Psoas muscle (tissue), 8 donors: ENCODE measurements around the gene JPH3. TPM values are rescaled to one million over a fixed set of nuclear protein-coding genes. Genes with fewer than 3 reads are reported as not detected.

ENCODE experiments used
- ATAC-seq, 4 donors: fragments of 200-7000 bp; cut with Tn5 transposase; one replicate each; pipeline ENCODE4 v1.9.1; 2020; ENCODE audit warnings: moderate library complexity in 3 of 4, mild to moderate bottlenecking in 2 of 4
- DNase-seq, 2 donors: peaks; one replicate each; pipeline ENCODE4 v3.0.0-alpha.2; 2020
- H3K27ac ChIP-seq: fragments of 200-600 bp; one replicate; pipeline ENCODE4 v1.8.0; 2022
- H3K27me3 ChIP-seq, 3 donors: fragments of 200-600 bp in 1 of 3; one replicate each; pipeline versions ENCODE4 v1.6.1 to v1.8.0; 2013 to 2022; ENCODE audit warnings: low read length in 2 of 3, mild to moderate bottlenecking in 2 of 3, moderate library complexity in 1 of 3; ENCODE audit not compliant: insufficient read depth in 3 of 3
- H3K36me3 ChIP-seq, 2 donors: fragments of 200-600 bp in 1 of 2; one replicate each; pipeline versions ENCODE4 v1.6.1 to v1.8.0; 2013 to 2022; ENCODE audit warnings: low read depth in 1 of 2, mild to moderate bottlenecking in 1 of 2, moderate library complexity in 1 of 2; ENCODE audit not compliant: insufficient read depth in 1 of 2
- H3K4me1 ChIP-seq: fragments of 200-600 bp; one replicate; pipeline ENCODE4 v1.8.0; 2022
- H3K4me3 ChIP-seq: fragments of 200-600 bp; one replicate; pipeline ENCODE4 v1.8.0; 2022; ENCODE audit warnings: mild to moderate bottlenecking
- H3K9me3 ChIP-seq: fragments of 200-600 bp; one replicate; pipeline ENCODE4 v1.8.0; 2022
- WGBS, 3 donors: extraction: QIAGEN DNeasy Blood & Tissue Kit; methylation state at CpG; one replicate each; pipeline versions ENCODE4 v1.1.6 to v1.1.7; 2013; 5-methylcytosine and 5-hydroxymethylcytosine counted together
- intact Hi-C, 2 donors: fragments of 100-400 bp; cut with DNase I; formaldehyde crosslinking; loops; one replicate each; pipeline versions ENCODE4 v1.11.0 to v1.14.2; 2022
- polyA plus RNA-seq, 3 donors: library from polyadenylated mRNA; stranded (reverse); fragments of 200-250 nt; gene quantifications; one replicate each; pipeline ENCODE4 v1.2.3, GENCODE V29; 2013
- total RNA-seq, 4 donors: library from RNA; stranded (reverse); fragmentation: NEBNext Ultra II Directional in 2 of 4; extraction: Animal tissue kit (Norgen Biotek cat#: 25700) in 2 of 4; gene quantifications; one replicate each; pipeline versions ENCODE4 v1.2.1 to v1.2.4, GENCODE V29; 2021 to 2023
- TF ChIP-seq, protein P1 (sequence below): fragments of 200-600 bp; IDR thresholded peaks from one replicate; pipeline ENCODE4 v1.8.0; 2022; ENCODE audit warnings: antibody characterized with exemption
- donor health status: healthy with polysubstance abuse.
- donor health status: DM: no; HTN: no; CAD: no; lungs with moderate emphysema.
- donor health status: Bipolar disorder and iron deficiency.
- donor health status: healthy.
- donor health status: DM: yes; HTN: yes; CAD: no.
- donor health status: DM: no; HTN: no; CAD: no.
- donor health status: DM: no; HTN: no; CAD: no.
- donor health status: DM: yes; HTN: yes; CAD: no.

JPH3 gene
- total and polyA plus RNA-seq, 7 donors: 0.03 to 0.13 (median 0.04) TPM; not detected in 2

DNA sequence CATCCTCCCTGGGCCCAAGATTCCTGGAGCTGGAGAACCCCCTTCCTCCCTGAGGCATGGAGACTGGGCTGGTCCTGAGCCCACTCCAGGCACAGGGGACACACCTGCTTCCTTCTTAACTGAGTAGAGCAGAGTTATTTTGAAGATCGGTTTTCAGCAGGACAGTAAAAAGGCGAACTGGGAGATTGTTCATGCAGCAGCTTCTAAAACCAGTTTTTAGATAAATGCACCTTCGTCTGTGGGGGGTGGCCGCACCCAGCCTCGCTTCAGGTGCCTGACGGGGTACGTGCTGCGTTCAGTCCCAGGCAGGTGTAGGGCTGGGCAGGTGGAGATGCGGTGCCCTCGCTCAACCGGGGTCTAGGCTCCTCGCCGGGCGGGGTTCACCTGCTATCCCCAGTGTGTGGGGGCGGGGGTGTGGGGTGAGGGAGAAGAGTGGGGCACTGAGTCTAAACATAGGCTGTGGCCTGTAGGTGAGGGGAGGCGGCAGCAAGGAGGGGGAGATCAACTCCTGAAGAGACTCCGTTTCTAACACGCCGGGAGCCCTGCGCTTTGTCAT is 69.5 kb downstream of the JPH3 start:
- TF ChIP-seq, protein P1, sequence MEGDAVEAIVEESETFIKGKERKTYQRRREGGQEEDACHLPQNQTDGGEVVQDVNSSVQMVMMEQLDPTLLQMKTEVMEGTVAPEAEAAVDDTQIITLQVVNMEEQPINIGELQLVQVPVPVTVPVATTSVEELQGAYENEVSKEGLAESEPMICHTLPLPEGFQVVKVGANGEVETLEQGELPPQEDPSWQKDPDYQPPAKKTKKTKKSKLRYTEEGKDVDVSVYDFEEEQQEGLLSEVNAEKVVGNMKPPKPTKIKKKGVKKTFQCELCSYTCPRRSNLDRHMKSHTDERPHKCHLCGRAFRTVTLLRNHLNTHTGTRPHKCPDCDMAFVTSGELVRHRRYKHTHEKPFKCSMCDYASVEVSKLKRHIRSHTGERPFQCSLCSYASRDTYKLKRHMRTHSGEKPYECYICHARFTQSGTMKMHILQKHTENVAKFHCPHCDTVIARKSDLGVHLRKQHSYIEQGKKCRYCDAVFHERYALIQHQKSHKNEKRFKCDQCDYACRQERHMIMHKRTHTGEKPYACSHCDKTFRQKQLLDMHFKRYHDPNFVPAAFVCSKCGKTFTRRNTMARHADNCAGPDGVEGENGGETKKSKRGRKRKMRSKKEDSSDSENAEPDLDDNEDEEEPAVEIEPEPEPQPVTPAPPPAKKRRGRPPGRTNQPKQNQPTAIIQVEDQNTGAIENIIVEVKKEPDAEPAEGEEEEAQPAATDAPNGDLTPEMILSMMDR: no peak
- intact Hi-C loops: no loop called here
- 82 to 87% (median 83%) methylated on average over 19 to 20 of the region's 20 CpGs for WGBS, 3 donors
- Histone ChIP-seq H3K4me3 (no peak overlapping the region), H3K36me3 (no peaks in the 10 kb centered on the region), H3K27ac (no peak overlapping the region), H3K27me3 (peaks cover 0 to 43% (median 8%) of the 10 kb centered on the region in 3 donors), H3K9me3 (no peaks in the 10 kb centered on the region), H3K4me1 (no peaks in the 10 kb centered on the region)
- ATAC-seq: no peak
- DNase-seq: no peak

DNA sequence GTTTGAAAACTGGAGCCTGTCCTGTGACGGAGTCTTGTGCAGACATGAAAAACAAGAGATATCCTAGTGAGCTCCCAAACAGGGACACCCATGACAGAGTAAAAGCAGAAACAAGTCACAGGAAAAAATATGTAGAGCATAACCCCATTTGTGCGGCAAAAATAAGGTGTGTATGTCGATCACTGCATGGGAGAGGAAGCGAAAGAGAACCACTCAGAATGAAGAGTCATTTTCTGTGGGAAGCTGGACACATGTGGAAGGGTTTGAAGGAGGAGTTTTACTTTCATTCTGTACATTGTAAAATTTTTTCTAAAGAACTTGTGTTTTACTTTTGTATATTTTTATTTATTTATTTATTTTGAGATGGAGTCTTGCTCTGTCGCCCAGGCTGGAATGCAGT is 72.1 kb downstream of the JPH3 start:
- Histone ChIP-seq H3K9me3 (no peaks in the 10 kb centered on the region), H3K36me3 (no peaks in the 10 kb centered on the region), H3K27ac (no peak overlapping the region), H3K27me3 (peaks cover 0 to 51% (median 5%) of the 10 kb centered on the region in 3 donors), H3K4me3 (no peak overlapping the region), H3K4me1 (no peaks in the 10 kb centered on the region)
- no peak for ATAC-seq
- no peak for DNase-seq
- TF ChIP-seq, protein P1: no peak
- 80 to 86% (median 81%) methylated on average over 5 of the region's 5 CpGs for WGBS, 3 donors
- intact Hi-C loops: no loop called here

DNA sequence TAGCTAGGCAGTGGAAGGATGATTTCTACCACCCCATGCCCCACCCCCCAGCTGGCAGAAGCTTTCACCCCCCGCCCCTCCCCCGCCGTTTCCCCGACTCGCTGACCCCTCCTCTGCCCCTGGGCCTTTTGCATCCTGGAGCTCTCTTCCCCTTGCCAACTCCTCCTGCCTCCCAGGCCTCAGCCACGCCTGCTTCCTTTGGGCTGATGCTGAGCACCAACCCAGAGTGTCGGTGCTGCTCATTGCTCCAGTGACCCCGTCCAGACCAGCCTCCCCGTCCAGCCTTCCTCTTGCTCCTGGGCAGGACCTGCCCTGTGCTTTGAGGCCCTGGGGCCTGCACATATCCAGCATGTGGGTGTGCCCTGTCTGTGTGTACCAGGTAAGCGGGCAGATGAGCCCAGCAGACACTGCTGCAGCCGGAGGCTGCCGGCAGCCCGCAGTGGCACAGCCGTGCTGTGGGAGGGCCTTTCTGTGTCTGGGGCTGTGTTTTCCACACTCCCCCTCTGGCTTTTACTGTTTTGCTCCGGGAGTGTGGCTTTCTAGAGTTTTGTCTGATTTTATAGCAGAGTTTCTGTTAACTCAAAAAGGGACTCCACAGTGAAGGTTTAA is 72.9 kb downstream of the JPH3 start:
- ATAC-seq (no peak), DNase-seq (no peak)
- no peaks in the 10 kb centered on the region for H3K9me3 ChIP-seq
- peaks cover 0 to 56% (median 5%) of the 10 kb centered on the region in 3 donors for H3K27me3 ChIP-seq
- WGBS, 3 donors: 17 to 25% (median 23%) methylated on average over 14 to 15 of the region's 15 CpGs
- H3K4me1 ChIP-seq: no peaks in the 10 kb centered on the region
- H3K36me3 ChIP-seq: no peaks in the 10 kb centered on the region
- no peak overlapping the region for H3K4me3 ChIP-seq
- no peak overlapping the region for H3K27ac ChIP-seq
- TF ChIP-seq, protein P1: no peak
- intact Hi-C loops: no loop called here

- WGBS, 3 donors: 86 to 90% (median 87%) methylated on average over 5 of the region's 5 CpGs
- intact Hi-C loops: no loop called here
- no peaks in the 10 kb centered on the region for H3K9me3 ChIP-seq
- H3K4me1 ChIP-seq: no peaks in the 10 kb centered on the region
- no peak overlapping the region for H3K27ac ChIP-seq
- no peaks in the 10 kb centered on the region for H3K36me3 ChIP-seq
- peaks cover 0 to 48% (median 4%) of the 10 kb centered on the region in 3 donors for H3K27me3 ChIP-seq
- DNase-seq: no peak
- H3K4me3 ChIP-seq: no peak overlapping the region
- ATAC-seq: no peak
- TF ChIP-seq, protein P1: no peak
Observed at GRCh38 chr16:87677830-87678229, 75.5 kb downstream of the JPH3 start.

GRCh38 chr16:87678618-87679017 is 76.3 kb downstream of the JPH3 start:
- Histone ChIP-seq H3K4me1 (no peaks in the 10 kb centered on the region), H3K36me3 (no peaks in the 10 kb centered on the region), H3K27ac (no peak overlapping the region), H3K9me3 (no peaks in the 10 kb centered on the region), H3K4me3 (no peak overlapping the region), H3K27me3 (peaks cover 0 to 46% (median 4%) of the 10 kb centered on the region in 3 donors)
- TF ChIP-seq, protein P1: no peak
- ATAC-seq: no peak
- DNase-seq: no peak
- intact Hi-C loops: no loop called here
- 10 to 26% (median 24%) methylated on average over 13 to 14 of the region's 14 CpGs for WGBS, 3 donors
